Activated naive CD4-positive, alpha-beta T cell (primary cell): ENCODE measurements around the gene LRRC45.

Experiments
- DNase-seq, 4 experiments: peaks; one replicate each; lab custom pipeline; 2025; lab: John Stamatoyannopoulos, UW

Gene LRRC45

DNA sequence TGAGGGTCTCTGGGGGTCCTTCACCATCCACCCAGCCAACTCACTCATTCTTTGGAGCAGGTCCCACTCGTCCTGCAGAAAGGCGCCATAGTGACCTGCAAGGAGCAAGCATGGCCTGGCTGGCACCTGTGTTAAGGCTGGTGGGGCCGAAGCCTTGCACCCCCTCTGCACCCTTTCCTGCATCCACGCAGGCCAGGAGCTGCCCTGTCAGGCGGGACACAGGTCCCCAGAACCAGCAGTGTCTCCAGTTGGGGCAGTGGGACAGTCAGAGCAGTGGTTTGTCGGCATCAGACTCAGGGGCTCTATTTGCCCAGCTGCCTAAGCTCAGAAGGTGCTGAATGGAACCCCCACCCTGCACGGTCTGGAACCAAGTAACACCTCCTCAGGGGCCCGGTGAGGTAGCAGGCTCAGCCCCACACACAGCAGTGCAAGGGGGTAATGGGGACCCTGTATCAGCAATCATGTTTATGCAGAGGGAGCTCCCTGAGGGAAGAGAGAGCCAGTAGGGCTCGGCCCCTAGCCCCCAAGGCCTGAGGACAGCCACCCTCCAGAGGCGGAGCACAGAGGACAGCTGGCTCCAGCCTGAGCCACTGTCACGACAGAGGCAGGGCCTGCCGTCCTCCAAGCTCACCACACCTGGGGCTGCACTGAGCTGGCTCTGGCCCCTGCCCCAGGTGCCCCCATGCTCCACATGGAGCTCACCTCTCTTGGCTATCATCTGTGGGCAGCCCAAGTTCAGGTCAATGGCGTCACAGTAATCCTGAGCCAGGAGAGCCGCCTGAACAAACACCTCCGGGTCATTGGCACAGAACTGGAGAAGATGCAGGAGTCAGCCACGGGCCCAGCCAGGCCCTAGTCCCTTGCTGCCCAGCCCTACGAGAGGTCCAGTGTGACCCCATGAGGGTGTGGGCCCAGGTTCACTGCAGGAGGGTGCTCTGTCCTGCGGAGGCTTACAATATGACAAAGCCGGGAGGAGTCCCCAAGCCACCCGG, 40.6 kb downstream of the LRRC45 start:
- DNase-seq, result no peak

DNA sequence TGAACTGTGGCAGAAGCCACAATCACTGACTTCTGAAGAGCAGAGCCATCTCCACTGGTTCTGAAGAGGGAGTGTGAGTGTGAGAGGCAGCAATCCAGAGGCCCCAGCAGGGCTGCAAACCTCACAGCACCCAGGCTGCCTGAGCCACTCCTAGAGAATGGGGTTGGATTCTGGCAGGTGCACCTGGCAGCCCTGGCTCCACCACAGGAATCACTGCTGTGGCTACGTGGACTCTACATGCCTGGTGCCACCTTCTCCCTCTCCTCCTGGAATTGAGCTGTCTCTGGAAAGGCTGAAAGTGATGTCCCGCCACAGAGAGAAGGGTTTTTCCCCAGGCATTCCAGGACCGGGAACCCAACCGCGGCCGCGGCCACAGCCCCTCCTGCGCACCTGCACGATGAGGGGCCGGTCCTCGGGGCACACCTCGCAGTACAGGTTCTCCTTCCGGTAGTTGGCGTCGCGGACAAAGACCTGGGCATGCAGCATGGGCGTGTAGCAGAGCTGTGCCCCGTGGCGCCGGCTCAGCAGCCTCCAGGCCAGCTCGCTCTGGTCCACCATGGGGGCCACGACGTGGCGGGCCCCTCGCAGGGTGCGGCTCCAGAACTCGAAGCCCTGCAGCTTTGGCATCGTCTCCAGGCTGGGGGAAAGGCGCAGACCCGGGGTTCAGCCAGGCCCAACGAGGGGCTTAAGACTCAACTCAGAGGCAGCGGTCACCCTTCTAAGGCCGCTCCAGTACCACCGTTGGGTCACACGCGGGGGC, 41.5 kb downstream of the LRRC45 start:
- no peak for DNase-seq

DNA sequence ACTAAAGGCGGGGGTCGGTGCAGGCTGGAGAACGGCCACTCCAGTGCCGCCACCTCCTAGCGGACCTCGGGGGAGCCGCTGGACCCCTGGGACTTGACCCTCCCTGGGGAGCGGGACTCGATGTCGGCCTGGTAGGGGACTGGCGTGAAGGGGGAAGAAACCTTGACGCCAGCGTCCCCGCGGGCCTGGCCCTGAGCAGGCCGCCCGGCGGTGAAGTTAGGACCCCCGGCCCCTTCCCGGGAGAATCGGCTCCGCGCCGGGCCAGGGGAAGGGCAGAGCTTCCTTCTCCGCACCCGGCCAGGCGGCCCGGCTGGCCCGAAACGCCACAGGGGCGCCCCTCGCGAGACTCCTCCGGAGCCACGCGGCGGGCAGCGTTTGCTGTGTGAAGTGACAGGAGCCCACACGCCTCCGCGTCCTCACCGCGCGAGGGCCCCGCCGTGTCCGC, 42.1 kb downstream of the LRRC45 start:
- peak in 1 of 4 experiments; percentile 42 for DNase-seq

DNA sequence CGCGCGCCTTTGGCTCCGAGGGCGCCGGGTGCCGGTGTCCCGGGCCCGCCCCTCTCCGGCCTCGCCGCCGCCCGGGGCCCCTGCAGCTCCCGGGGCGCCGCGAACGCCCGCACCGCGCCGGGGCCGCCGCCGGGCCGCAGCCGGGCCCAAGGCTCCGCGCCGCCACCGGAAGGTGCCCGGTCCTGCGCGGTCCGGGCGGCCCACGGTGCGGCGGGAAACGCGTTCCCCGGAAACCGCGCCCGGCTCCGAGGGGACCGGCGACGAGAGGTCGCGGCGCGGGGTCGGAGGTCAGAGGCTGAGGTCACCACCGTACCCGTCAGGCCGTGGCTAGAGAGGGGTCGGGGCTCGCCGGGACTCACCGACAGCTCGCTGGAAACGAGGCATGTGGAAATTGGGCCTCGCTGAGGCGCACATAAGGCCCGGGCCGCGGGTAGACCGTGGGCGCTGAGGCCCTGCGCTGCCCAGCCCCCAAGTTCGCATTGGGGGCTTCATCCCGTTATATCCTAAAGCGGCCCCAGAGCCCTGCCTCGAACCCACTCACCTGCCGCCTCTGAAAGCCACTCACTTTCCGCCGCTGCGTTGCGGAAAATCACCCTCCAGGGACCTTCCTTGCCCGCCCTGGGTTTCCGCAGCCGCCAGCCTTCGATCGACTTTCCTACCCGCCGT, 42.7 kb downstream of the LRRC45 start, which contains the start of gene DUS1L:
Gene DUS1L (minus strand): TSS at position 167 of the 666 bp plus-strand sequence. CDS start 745 bp downstream, outside the sequence.
- peak; percentile 37 to 69 (median 55) for DNase-seq

DNA sequence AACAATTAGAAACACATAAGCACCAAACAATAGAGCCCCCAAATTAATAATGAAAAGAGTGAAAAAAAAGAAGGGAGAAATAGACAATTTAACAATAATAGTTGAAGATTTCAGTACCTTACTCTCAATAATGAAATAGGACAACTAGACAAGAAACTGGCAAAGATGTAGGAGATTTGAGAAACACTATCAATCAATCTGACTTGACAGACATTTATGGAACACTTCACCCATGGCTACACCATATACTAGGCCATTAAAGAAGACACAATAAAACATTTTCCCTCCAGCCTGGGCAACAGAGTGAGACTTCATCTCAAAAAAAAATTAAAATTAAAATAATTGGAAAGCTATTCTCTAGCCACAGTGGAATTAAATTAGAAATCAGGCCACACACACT, 47.5 kb downstream of the LRRC45 start:
- DNase-seq, result no peak

DNA sequence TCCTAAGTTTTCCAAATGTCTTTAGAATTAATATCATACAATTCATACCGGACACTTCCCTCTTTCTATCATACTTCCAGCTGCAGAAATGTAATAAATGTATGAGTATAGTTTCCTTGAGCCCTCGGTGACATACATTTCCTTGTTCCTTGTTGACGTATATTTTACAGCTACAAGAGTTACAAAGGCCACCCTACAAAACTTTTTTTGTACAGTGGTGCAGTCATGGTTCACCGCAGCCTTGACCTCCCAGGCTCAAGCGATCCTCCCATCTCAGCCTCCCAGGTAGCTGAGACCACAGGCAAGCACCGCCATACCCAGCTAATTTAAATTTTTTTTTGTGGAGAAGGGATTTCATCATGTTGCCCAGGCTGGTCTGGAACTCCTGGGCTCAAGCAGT, 49.7 kb downstream of the LRRC45 start:
- no peak for DNase-seq

DNA sequence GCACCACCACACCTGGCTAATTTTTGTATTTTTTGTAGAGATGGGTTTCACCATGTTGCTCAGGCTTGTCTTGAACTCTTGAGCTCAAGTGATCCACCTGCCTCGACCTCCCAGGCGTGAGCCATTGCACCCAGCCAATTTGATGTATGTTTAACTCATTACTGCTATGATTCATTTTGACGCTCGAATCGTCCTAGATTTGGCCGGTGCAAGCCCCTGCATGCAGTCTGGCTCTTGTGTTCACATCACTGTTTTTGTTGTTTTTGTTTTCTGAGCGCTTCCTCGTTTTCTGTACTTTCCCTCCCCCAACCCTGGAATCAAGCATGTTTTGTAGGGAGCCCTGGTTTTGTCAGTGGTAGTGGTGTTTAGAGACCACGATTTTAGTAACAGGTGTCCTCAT, 50.3 kb downstream of the LRRC45 start:
- DNase-seq, result no peak

DNA sequence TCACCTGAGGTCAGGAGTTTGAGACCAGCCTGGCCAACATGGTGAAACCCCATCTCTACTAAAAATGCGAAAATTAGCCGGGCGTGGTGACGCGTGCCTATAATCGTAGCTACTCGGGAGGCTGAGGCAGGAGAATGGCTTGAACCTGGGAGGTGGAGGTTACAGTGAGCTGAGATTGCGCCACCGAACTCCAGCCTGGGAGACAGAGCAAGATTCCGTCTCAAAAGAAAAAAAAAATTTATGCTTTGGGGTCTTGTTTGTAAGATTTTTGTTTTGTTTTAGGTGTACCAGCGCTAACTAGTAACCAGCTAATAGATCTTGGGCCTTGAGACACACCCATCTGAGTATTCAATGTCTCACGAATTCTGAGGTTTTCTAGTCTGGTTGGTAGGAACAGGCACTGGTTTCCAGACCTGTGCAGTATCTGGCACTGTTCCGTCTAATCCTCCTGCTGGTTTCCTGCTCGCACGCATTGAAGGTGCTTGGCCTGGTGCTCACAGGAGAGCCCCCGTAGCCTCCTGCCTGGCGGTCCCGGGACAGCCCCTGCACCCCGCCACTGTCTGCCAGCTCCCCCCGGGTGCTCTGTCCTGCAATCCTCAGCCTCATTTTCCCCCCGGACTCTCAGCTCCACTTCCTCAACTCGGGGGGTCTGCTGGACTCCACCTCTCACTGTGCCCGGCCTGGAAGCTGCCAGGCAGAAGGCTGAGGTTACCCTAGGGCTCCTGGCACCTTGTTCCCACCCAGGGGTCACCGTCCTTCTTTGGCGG, 53.1 kb downstream of the LRRC45 start:
- DNase-seq, result no peak

DNA sequence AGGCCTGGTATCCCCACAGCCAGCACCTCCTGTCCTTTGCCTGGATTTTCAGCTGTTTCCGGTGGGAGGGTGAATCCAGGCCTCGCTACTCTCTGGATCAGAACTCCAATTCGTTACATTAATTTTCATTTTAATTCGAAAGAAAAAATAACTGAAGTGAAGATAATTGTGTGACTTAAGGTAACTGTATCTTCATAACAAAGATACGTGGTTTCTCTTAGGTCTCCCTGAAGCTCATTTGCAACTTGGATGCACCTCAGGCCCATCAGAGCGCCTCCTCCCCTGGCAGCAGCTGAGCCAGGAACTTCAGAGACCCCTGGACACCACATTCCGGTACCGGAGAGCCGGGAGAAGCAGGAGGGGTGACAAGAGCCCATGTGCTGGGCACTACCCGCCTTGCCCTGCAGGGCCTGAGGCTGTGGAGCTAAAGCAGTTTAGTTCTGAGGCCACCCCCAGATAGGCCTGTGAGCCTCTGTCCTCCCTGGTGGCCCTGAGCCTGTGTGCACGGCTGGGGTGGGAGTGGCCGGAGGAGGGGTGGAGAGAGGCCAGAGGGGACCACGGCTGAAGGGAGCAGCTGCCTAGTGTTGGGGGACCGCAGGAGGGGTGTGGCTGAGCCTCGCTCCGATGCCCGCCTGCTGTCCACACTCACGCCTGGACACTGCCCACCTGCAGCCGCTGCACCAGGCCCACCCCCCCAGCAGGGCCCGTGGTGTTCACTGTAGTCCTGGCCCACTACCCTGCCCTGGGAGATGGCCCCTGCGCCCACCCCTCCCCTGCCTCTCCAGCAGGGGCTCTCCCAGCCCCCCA, 53.9 kb downstream of the LRRC45 start:
- no peak for DNase-seq

DNA sequence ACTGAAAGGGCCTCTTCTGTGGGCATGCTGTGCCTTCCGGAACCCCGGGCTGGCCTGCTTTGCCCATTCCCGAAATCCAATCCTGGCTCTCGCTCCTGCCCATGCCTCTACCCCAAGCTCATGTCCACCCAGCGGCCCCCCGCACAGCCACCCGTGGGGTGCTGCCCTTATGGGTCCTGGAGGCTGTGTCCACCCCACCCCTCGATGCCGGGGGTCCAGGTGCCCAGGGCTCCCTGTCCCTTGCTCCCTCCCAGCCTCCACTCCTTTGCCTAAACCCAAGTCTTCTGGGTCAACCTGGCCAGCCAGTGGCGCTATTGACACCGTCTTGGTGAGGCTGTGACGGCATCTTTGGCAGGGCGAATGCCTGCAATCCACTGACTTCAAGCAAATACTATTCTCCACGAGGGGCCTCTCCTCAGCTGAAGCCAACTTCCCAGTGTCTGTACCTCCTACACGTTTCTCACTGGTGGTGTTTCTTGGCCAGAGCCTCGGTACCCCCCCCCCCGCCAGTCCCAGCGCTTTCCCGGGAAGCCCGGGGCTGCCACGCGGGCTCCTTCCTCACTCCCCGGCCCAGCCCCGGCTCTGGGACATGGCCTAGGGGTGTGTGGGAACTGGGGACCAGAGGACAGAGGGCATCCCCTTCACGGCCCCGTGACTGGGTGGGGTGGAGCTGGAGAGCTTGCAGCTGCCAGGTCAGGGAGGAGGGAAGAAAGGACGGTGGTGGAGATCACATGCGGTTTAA, 54.7 kb downstream of the LRRC45 start:
- no peak for DNase-seq

DNA sequence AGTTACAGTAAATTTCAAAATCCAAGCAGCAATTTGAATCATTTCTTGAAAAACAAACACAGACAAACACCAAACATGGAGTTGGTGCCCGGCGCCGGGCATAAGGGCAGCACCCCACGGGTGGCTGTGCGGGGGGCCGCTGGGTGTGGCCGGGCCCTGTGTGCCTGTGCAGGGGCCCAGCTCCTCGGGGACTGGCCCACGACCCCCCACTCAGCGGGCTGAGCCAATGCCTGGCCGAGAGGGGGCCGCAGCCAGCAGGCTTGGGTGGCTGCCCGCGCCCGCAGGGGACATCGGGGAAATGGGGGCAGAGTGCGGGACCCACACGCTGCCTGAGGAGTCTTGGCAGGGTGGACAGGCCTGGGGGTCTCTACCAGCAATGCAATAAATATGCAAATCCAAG, 55.3 kb downstream of the LRRC45 start:
- DNase-seq, result no peak

DNA sequence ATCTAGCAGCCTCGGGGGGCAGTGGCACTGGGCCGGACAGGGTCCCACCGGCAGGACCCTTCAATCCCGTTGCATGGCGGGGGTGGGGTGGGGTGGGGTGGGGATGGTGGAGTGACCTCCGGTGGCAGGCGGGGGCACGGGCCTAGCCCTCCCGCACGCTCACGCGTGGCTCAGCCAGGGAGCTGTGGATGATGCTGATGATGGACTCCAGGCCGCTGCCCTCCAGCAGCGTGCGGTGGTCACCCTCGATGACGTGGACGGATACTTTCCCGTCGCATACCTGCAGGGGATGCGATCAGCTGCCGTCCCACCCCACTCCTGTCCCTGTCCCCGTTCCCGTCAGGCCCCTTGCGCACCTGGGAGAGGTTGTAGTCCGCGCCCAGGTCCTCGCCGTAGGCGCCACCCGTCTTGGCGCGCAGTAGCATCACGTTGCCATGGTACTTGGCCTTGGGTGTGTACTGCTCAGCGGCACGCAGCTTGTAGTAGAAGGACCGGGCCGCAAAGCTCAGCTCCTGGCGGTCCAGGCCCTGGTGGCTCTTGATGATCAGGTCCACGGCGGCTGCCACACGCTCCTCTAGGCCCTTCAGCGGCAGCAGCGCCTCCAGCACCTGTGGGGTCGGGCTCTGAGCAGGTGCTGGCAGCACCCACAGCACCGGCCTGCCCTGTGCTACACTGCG, 56.0 kb downstream of the LRRC45 start:
- DNase-seq, result no peak

DNA sequence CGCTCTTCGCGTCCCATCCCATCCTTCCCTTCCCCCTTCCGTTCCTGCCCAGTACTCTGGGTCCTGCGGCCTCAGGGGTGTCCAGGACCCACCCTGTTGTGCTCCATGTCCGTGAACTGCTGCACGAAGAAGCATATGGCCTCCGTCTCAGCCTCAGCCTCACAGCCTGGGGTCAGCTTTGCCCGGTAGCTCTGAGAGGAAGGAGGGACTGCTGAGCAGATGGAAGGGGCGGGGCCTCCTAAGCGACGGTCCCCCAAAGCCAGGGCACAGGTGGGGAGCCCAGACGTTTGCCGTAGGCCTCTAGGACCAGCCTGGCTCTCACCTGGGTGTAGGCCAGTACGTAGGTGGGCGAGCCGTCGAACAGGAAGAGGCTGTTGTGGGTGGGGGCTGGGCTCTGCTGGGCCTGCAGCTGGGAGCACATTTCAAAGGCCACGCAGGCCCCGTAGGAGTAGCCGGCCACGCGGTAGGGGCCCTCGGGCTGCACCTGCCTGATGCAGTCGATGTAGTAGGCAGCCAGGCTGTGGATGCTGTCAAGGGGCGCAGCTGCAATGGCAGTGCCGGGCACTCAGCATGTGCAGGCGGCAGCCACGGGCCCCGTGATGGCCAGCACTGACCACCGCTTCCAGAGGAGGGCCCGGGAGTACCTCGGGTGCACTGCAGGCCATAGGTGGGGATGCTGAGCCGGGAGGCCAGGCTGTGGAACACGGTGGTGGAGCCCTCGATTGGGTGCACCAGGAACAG, 57.1 kb downstream of the LRRC45 start:
- DNase-seq, result no peak
